Vagina (tissue), 2 donors: Measurements from ENCODE around the gene DAGLB. TPM values are rescaled to one million over a fixed set of nuclear protein-coding genes. Genes with fewer than 3 reads are reported as not detected.

Experiments
- DNase-seq, 2 donors: peaks; one replicate each; pipeline ENCODE4 v3.0.0-alpha.2; 2017; ENCODE audit errors: extremely low spot score in 2 of 2
- H3K27ac ChIP-seq: fragments of 200-600 bp; sonication (generic); one replicate; pipeline ENCODE4 v1.5.1; 2019
- H3K27me3 ChIP-seq: fragments of 200-600 bp; sonication (generic); one replicate; pipeline ENCODE4 v1.5.1; 2019
- H3K36me3 ChIP-seq, 2 donors: fragments of 200-600 bp; sonication (generic); one replicate each; pipeline ENCODE4 v1.5.1; 2017 to 2019
- H3K4me1 ChIP-seq: fragments of 200-600 bp; sonication (generic); one replicate; pipeline ENCODE4 v1.5.1; 2019
- H3K4me3 ChIP-seq, 2 donors: fragments of 200-600 bp; sonication (generic); 1 replicate in 1 of 2; 2 replicates in 1 of 2; pipeline ENCODE4 v1.5.1; 2016 to 2019
- H3K9me3 ChIP-seq: fragments of 200-600 bp; sonication (generic); one replicate; pipeline ENCODE4 v1.5.1; 2019
- POLR2A ChIP-seq, 2 donors: fragments of 450-650 bp; IDR thresholded peaks; one replicate each; pipeline ENCODE4 v1.6.1; 2017; ENCODE audit warnings: antibody characterized with exemption in 2 of 2, mild to moderate bottlenecking in 2 of 2, moderate library complexity in 2 of 2
- POLR2AphosphoS5 ChIP-seq, 2 donors: sonication (generic); formaldehyde crosslinking; IDR thresholded peaks; one replicate each; pipeline ENCODE4 v1.9.0; 2017; ENCODE audit warnings: antibody characterized with exemption in 2 of 2, mild to moderate bottlenecking in 2 of 2, low read depth in 1 of 2; ENCODE audit not compliant: insufficient read depth in 1 of 2
- intact Hi-C: fragments of 100-400 bp; cut with DNase I; formaldehyde crosslinking; loops from one replicate; pipeline ENCODE4 v1.15.1; 2023
- total RNA-seq: library from RNA; depleted of rRNA; stranded (reverse); fragments of >200 nt; gene quantifications from one replicate; pipeline ENCODE4 v1.2.3, GENCODE V29; 2016
- TF ChIP-seq, protein P1 (sequence below), 3 experiments: fragments of 450-650 bp in 2 of 3; fragments of 200-600 bp in 1 of 3; sonication (generic) in 1 of 3; IDR thresholded peaks; one replicate each; pipeline ENCODE4 v1.5.1; 2017 to 2019; ENCODE audit warnings: antibody characterized with exemption in 3 of 3, mild to moderate bottlenecking in 2 of 3, moderate library complexity in 2 of 3

Gene DAGLB
- total RNA-seq, 1 donor from 2014 or later = 22.1 TPM

GRCh38 chr7:6494365-6494764 lies 46.6 kb upstream of the DAGLB start:
- no peak for DNase-seq
- Histone ChIP-seq H3K36me3 (no peaks in the 10 kb centered on the region), H3K27ac (no peak overlapping the region), H3K4me3 (no peak overlapping the region), H3K4me1 (no peaks in the 10 kb centered on the region), H3K9me3 (no peaks in the 10 kb centered on the region), H3K27me3 (no peaks in the 10 kb centered on the region)
- TF ChIP-seq POLR2AphosphoS5 (IDR thresholded peaks at IDR 0.05; ENCODE audit: insufficient read depth in 1 of 2, low read depth in 1 of 2) (no peak), POLR2A (IDR thresholded peaks at IDR 0.05) (no peak)
- TF ChIP-seq, protein P1, sequence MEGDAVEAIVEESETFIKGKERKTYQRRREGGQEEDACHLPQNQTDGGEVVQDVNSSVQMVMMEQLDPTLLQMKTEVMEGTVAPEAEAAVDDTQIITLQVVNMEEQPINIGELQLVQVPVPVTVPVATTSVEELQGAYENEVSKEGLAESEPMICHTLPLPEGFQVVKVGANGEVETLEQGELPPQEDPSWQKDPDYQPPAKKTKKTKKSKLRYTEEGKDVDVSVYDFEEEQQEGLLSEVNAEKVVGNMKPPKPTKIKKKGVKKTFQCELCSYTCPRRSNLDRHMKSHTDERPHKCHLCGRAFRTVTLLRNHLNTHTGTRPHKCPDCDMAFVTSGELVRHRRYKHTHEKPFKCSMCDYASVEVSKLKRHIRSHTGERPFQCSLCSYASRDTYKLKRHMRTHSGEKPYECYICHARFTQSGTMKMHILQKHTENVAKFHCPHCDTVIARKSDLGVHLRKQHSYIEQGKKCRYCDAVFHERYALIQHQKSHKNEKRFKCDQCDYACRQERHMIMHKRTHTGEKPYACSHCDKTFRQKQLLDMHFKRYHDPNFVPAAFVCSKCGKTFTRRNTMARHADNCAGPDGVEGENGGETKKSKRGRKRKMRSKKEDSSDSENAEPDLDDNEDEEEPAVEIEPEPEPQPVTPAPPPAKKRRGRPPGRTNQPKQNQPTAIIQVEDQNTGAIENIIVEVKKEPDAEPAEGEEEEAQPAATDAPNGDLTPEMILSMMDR (IDR thresholded peaks at IDR 0.05) = no peak
- intact Hi-C loops = no loop called here

GRCh38 chr7:6491194-6491593 lies 43.4 kb upstream of the DAGLB start:
- Histone ChIP-seq H3K4me3 (no peak overlapping the region), H3K27me3 (no peaks in the 10 kb centered on the region), H3K36me3 (no peaks in the 10 kb centered on the region), H3K27ac (no peak overlapping the region), H3K4me1 (no peaks in the 10 kb centered on the region), H3K9me3 (no peaks in the 10 kb centered on the region)
- intact Hi-C loops = no loop called here
- no peak for DNase-seq
- no peak for TF ChIP-seq POLR2AphosphoS5 (IDR thresholded peaks at IDR 0.05; ENCODE audit: insufficient read depth in 1 of 2, low read depth in 1 of 2)
- TF ChIP-seq, protein P1 (IDR thresholded peaks at IDR 0.05) = no peak
- TF ChIP-seq POLR2A (IDR thresholded peaks at IDR 0.05) = no peak

GRCh38 chr7:6489612-6490011 lies 41.9 kb upstream of the DAGLB start:
- no peak overlapping the region for H3K4me3 ChIP-seq
- TF ChIP-seq POLR2A (IDR thresholded peaks at IDR 0.05) (no peak), POLR2AphosphoS5 (IDR thresholded peaks at IDR 0.05; ENCODE audit: insufficient read depth in 1 of 2, low read depth in 1 of 2) (no peak)
- TF ChIP-seq, protein P1 (IDR thresholded peaks at IDR 0.05) = no peak
- no peak overlapping the region for H3K27ac ChIP-seq
- peaks cover 2% of the 10 kb centered on the region for H3K4me1 ChIP-seq
- no peaks in the 10 kb centered on the region for H3K36me3 ChIP-seq
- H3K27me3 ChIP-seq = no peaks in the 10 kb centered on the region
- intact Hi-C loops = no loop called here
- H3K9me3 ChIP-seq = no peaks in the 10 kb centered on the region
- no peak for DNase-seq

GRCh38 chr7:6487184-6487545 lies 39.4 kb upstream of the DAGLB start:
- no peaks in the 10 kb centered on the region for H3K27me3 ChIP-seq
- intact Hi-C loops = no loop called here
- H3K9me3 ChIP-seq = no peaks in the 10 kb centered on the region
- no peak overlapping the region for H3K27ac ChIP-seq
- no peaks in the 10 kb centered on the region for H3K36me3 ChIP-seq
- TF ChIP-seq, protein P1 (IDR thresholded peaks at IDR 0.05) = no peak
- no peak for TF ChIP-seq POLR2A (IDR thresholded peaks at IDR 0.05)
- no peak for TF ChIP-seq POLR2AphosphoS5 (IDR thresholded peaks at IDR 0.05; ENCODE audit: insufficient read depth in 1 of 2, low read depth in 1 of 2)
- H3K4me3 ChIP-seq = no peak overlapping the region
- H3K4me1 ChIP-seq = peaks cover 17% of the 10 kb centered on the region
- no peak for DNase-seq

GRCh38 chr7:6486438-6487183 lies 38.9 kb upstream of the DAGLB start:
- Histone ChIP-seq H3K27me3 (no peaks in the 10 kb centered on the region), H3K36me3 (no peaks in the 10 kb centered on the region), H3K4me1 (peaks cover 23% of the 10 kb centered on the region), H3K9me3 (no peaks in the 10 kb centered on the region), H3K4me3 (no peak overlapping the region), H3K27ac (no peak overlapping the region)
- no peak for DNase-seq
- intact Hi-C loops = no loop called here
- TF ChIP-seq POLR2A (IDR thresholded peaks at IDR 0.05) (no peak), POLR2AphosphoS5 (IDR thresholded peaks at IDR 0.05; ENCODE audit: insufficient read depth in 1 of 2, low read depth in 1 of 2) (no peak)
- TF ChIP-seq, protein P1 (IDR thresholded peaks at IDR 0.05) = no peak
